B cell (primary cell): Measurements from ENCODE around the gene POFUT1. TPM values are rescaled to one million over a fixed set of nuclear protein-coding genes. Genes with fewer than 3 reads are reported as not detected.

Source experiments
- ATAC-seq: fragments of 200-7000 bp; cut with Tn5 transposase; one replicate; pipeline ENCODE4 v1.10.0; 2021; ENCODE audit warnings: low read depth, mild to moderate bottlenecking, moderate number of reproducible peaks, moderate library complexity
- CTCF ChIA-PET: fragments of 350-600 bp; sonication (Branson Sonifier 250); formaldehyde crosslinking; loops from one replicate; lab custom pipeline; 2021; ENCODE audit warnings: antibody characterized with exemption, inconsistent platforms; lab: Charles Lee
- POLR2A ChIA-PET: fragments of 350-600 bp; sonication (Branson Sonifier 250); formaldehyde crosslinking; loops from one replicate; lab custom pipeline; 2021; ENCODE audit warnings: antibody characterized with exemption; lab: Charles Lee
- DNase-seq: peaks from one replicate; pipeline ENCODE4 v3.0.0; 2013
- H2AFZ ChIP-seq: 2 replicates; pipeline ENCODE4 v1.6.1; 2012; ENCODE audit warnings: mild to moderate bottlenecking, low read depth, low read length; ENCODE audit not compliant: insufficient read depth, poor library complexity, severe bottlenecking
- H3K27ac ChIP-seq, 2 donors: 1 replicate in 1 of 2; 2 replicates in 1 of 2; pipeline ENCODE4 v1.5.1; 2012 to 2013; ENCODE audit warnings: low read length in 2 of 2, mild to moderate bottlenecking in 2 of 2, moderate library complexity in 1 of 2
- H3K27me3 ChIP-seq, 4 experiments: fragments of 200-600 bp in 1 of 4; sonication (generic) in 1 of 4; replicated peaks in 1 of 4; 1 replicate in 2 of 4; 2 replicates in 2 of 4; pipeline versions ENCODE4 v1.6.1 to v1.7.0; 2013 to 2016; ENCODE audit warnings: low read length in 3 of 4, mild to moderate bottlenecking in 2 of 4, mixed read lengths in 1 of 4, moderate library complexity in 1 of 4; ENCODE audit not compliant: insufficient read depth in 4 of 4, control insufficient read depth in 3 of 4; ENCODE audit errors: control extremely low read depth in 1 of 4
- H3K36me3 ChIP-seq, 2 experiments: replicated peaks in 1 of 2; 1 replicate in 1 of 2; 2 replicates in 1 of 2; pipeline versions ENCODE4 v1.6.1 to v1.7.1; 2013; ENCODE audit warnings: low read length in 1 of 2; ENCODE audit not compliant: insufficient read depth in 2 of 2, control insufficient read depth in 1 of 2; ENCODE audit errors: control extremely low read depth in 1 of 2, extremely low read depth in 1 of 2
- H3K4me1 ChIP-seq, 2 donors: fragments of 200-600 bp in 1 of 2; sonication (generic) in 1 of 2; 1 replicate in 1 of 2; 2 replicates in 1 of 2; pipeline versions ENCODE4 v1.5.1 to v1.6.1; 2013 to 2017; ENCODE audit warnings: low read length in 2 of 2; ENCODE audit not compliant: control insufficient read depth in 2 of 2, insufficient read depth in 2 of 2
- H3K4me2 ChIP-seq: replicated peaks from 2 replicates; pipeline ENCODE3; 2012; ENCODE audit warnings: mild to moderate bottlenecking, low read depth, low read length; ENCODE audit not compliant: poor library complexity, severe bottlenecking
- H3K4me3 ChIP-seq, 5 experiments: fragments of 200-600 bp in 1 of 5; sonication (generic) in 1 of 5; 1 replicate in 3 of 5; 2 replicates in 2 of 5; pipeline versions ENCODE4 v1.5.1 to v1.7.0; 2011 to 2016; ENCODE audit warnings: low read length in 4 of 5, mild to moderate bottlenecking in 4 of 5, low read depth in 2 of 5, control low read depth in 1 of 5, moderate library complexity in 1 of 5; ENCODE audit not compliant: insufficient read depth in 1 of 5; ENCODE audit errors: control extremely low read depth in 1 of 5, extremely low read depth in 1 of 5
- H3K79me2 ChIP-seq: fragments of 200-600 bp; sonication (generic); one replicate; pipeline ENCODE4 v1.6.0; 2016; ENCODE audit warnings: low read length; ENCODE audit not compliant: control insufficient read depth, insufficient read depth
- H3K9ac ChIP-seq: fragments of 200-600 bp; sonication (generic); 2 replicates; pipeline ENCODE4 v1.6.1; 2017; ENCODE audit warnings: mild to moderate bottlenecking, low read length, moderate library complexity
- H3K9me3 ChIP-seq, 3 donors: one replicate each; pipeline versions ENCODE4 v1.6.1 to v1.7.1; 2013; ENCODE audit warnings: low read length in 2 of 3; ENCODE audit not compliant: control insufficient read depth in 2 of 3, insufficient read depth in 1 of 3; ENCODE audit errors: control extremely low read depth in 1 of 3
- H4K20me1 ChIP-seq: 2 replicates; pipeline ENCODE4 v1.6.0; 2012; ENCODE audit warnings: mild to moderate bottlenecking, low read length; ENCODE audit not compliant: insufficient read depth, control insufficient read depth, poor library complexity, severe bottlenecking
- H3K27ac Mint-ChIP-seq: one replicate; pipeline ENCODE4 v1.8.0; 2021; ENCODE audit warnings: mixed read lengths
- H3K27me3 Mint-ChIP-seq: one replicate; pipeline ENCODE4 v1.8.0; 2021; ENCODE audit warnings: mixed read lengths
- H3K4me1 Mint-ChIP-seq: one replicate; pipeline ENCODE4 v1.8.0; 2021; ENCODE audit warnings: mixed read lengths
- H3K4me3 Mint-ChIP-seq: one replicate; pipeline ENCODE4 v1.8.0; 2021; ENCODE audit warnings: mixed read lengths
- H3K9me3 Mint-ChIP-seq: one replicate; pipeline ENCODE4 v1.8.0; 2022; ENCODE audit warnings: mixed read lengths; ENCODE audit not compliant: insufficient read depth
- CTCF ChIP-seq: fragments of 200-600 bp; IDR thresholded peaks from one replicate; pipeline ENCODE4 v1.8.0; 2022; ENCODE audit warnings: antibody characterized with exemption, mild to moderate bottlenecking
- EZH2 ChIP-seq: IDR thresholded peaks from 2 replicates; pipeline ENCODE4 v1.6.1; 2012; ENCODE audit warnings: borderline replicate concordance, low read depth, mild to moderate bottlenecking, moderate library complexity, low read length; ENCODE audit not compliant: insufficient read depth, poor library complexity, severe bottlenecking
- WGBS: methylation state at CpG from one replicate; pipeline ENCODE4 v1.1.5; 2013; ENCODE audit warnings: missing lambda C conversion rate; ENCODE audit not compliant: insufficient coverage; 5-methylcytosine and 5-hydroxymethylcytosine counted together
- intact Hi-C: fragments of 100-400 bp; cut with micrococcal nuclease; formaldehyde crosslinking; loops from one replicate; pipeline ENCODE4 v1.10.0; 2022
- polyA plus RNA-seq: library from polyadenylated mRNA; depleted of rRNA; stranded (reverse); fragments of >200 nt; gene quantifications from 2 replicates; pipeline ENCODE4 v1.2.3, GENCODE V29; 2012
- total RNA-seq, 2 donors: library from RNA; stranded (reverse); fragments of 120-200 nt in 1 of 2; gene quantifications; 1 replicate in 1 of 2; 2 replicates in 1 of 2; pipeline versions ENCODE4 v1.2.3 to v1.2.4, GENCODE V29; 2013 to 2022

POFUT1 gene
- total and polyA plus RNA-seq, 2 donors (not counting 1 experiment from before 2014, with no cell fraction given), result 7.8 to 18.1 TPM

- TF ChIP-seq EZH2 (no peak), CTCF (no peak)
- intact Hi-C loops, result loop anchor here (10.0 kb wide), 1 partner anchor 157 kb away; no protein-coding TSS in a partner anchor
- H3K9me3 Mint-ChIP-seq, result no peaks in the 10 kb centered on the region
- Histone ChIP-seq H3K36me3 (peaks cover 1 to 45% of the 10 kb centered on the region in 2 experiments), H4K20me1 (peaks cover 65% of the 10 kb centered on the region), H2AFZ (no peak overlapping the region), H3K79me2 (peaks cover 65% of the 10 kb centered on the region), H3K4me1 (peaks cover 19 to 20% of the 10 kb centered on the region in 2 donors), H3K4me2 (no peak overlapping the region), H3K9me3 (no peaks in the 10 kb centered on the region), H3K4me3 (no peak overlapping the region), H3K9ac (no peak overlapping the region), H3K27ac (no peak overlapping the region), H3K27me3 (no peaks in the 10 kb centered on the region)
- H3K4me1 Mint-ChIP-seq, result peaks cover 35% of the 10 kb centered on the region
- H3K27ac Mint-ChIP-seq, result no peak overlapping the region
- no peaks in the 10 kb centered on the region for H3K27me3 Mint-ChIP-seq
- no peak for DNase-seq
- ChIA-PET CTCF (no interaction called here), POLR2A (no interaction called here)
- WGBS, result 100% methylated on average over 3 of the region's 4 CpGs
- H3K4me3 Mint-ChIP-seq, result no peak overlapping the region
- ATAC-seq, result no peak
These were observed 6.2 kb upstream of the POFUT1 start for GRCh38 chr20:32201296-32201976.

GRCh38 chr20:32201977-32202363 lies 5.7 kb upstream of the POFUT1 start:
- no peaks in the 10 kb centered on the region for H3K27me3 Mint-ChIP-seq
- Histone ChIP-seq H3K79me2 (peaks cover 70% of the 10 kb centered on the region), H3K36me3 (peaks cover 1 to 42% of the 10 kb centered on the region in 2 experiments), H3K4me1 (peaks cover 24 to 25% of the 10 kb centered on the region in 2 donors), H2AFZ (no peak overlapping the region), H3K27ac (no peak overlapping the region), H3K27me3 (no peaks in the 10 kb centered on the region), H3K4me2 (no peak overlapping the region), H3K9me3 (no peaks in the 10 kb centered on the region), H3K4me3 (no peak overlapping the region), H3K9ac (no peak overlapping the region), H4K20me1 (peaks cover 70% of the 10 kb centered on the region)
- WGBS, result 95% methylated on average over 4 of the region's 8 CpGs
- ChIA-PET CTCF (no interaction called here), POLR2A (no interaction called here)
- H3K9me3 Mint-ChIP-seq, result no peaks in the 10 kb centered on the region
- intact Hi-C loops, result loop anchor here (10.0 kb wide), 1 partner anchor 157 kb away; no protein-coding TSS in a partner anchor
- no peak overlapping the region for H3K4me3 Mint-ChIP-seq
- peaks cover 40% of the 10 kb centered on the region for H3K4me1 Mint-ChIP-seq
- no peak for TF ChIP-seq CTCF
- no peak for TF ChIP-seq EZH2
- ATAC-seq, result no peak
- no peak overlapping the region for H3K27ac Mint-ChIP-seq
- DNase-seq, result no peak
